Transverse colon (tissue), 3 donors: ENCODE results near the gene TMEM253.

Experiments used
- CTCF ChIP-seq, 5 experiments: fragments of 200-600 bp in 3 of 5; fragments of 450-650 bp in 2 of 5; sonication (generic) in 3 of 5; IDR thresholded peaks; 1 replicate in 2 of 5; 2 replicates in 3 of 5; pipeline ENCODE4 v1.5.1; 2016 to 2017; ENCODE audit warnings: antibody characterized with exemption in 5 of 5, inconsistent platforms in 3 of 5, mild to moderate bottlenecking in 2 of 5, moderate library complexity in 1 of 5
- EP300 ChIP-seq: sonication (generic); formaldehyde crosslinking; IDR thresholded peaks from one replicate; pipeline ENCODE4 v1.6.1; 2017; ENCODE audit warnings: antibody characterized with exemption, low read depth
- POLR2A ChIP-seq: fragments of 450-650 bp; IDR thresholded peaks from one replicate; pipeline ENCODE4 v1.6.1; 2016; ENCODE audit warnings: antibody characterized with exemption, mild to moderate bottlenecking, moderate library complexity

GRCh38 chr14:21099596-21099985 is 1.3 kb upstream of the TMEM253 start:
- no peak for TF ChIP-seq CTCF (IDR thresholded peaks at IDR 0.05)
- no peak for TF ChIP-seq POLR2A
- no peak for TF ChIP-seq EP300
